Activated naive CD4-positive, alpha-beta T cell treated with anti-CD3 and anti-CD28 coated beads for 36 hours (primary cell): ENCODE data around the gene EPC1. TPM values are rescaled to one million over a fixed set of nuclear protein-coding genes. Genes with fewer than 3 reads are reported as not detected.
"Not testable (repeated sequence)": the region's sequence is repeated elsewhere in the genome, so short reads cannot be mapped to it uniquely, and the experiment has no call there.

ENCODE experiments used
- CTCF ChIA-PET: fragments of 350-600 bp; sonication (Branson Sonifier 250); formaldehyde crosslinking; loops from one replicate; lab custom pipeline; 2021; ENCODE audit warnings: antibody characterized with exemption; lab: Charles Lee
- DNase-seq: peaks from one replicate; pipeline ENCODE4 v3.0.0-alpha.2; 2020
- H3K27ac Mint-ChIP-seq: one replicate; pipeline ENCODE4 v1.8.0; 2021; ENCODE audit warnings: mild to moderate bottlenecking, mixed read lengths
- H3K27me3 Mint-ChIP-seq: one replicate; pipeline ENCODE4 v1.8.0; 2021; ENCODE audit warnings: low read depth, mixed read lengths
- H3K36me3 Mint-ChIP-seq: one replicate; pipeline ENCODE4 v1.8.0; 2021; ENCODE audit warnings: low read depth, mixed read lengths
- H3K4me1 Mint-ChIP-seq: one replicate; pipeline ENCODE4 v1.8.0; 2021; ENCODE audit warnings: low read depth, mixed read lengths
- H3K4me3 Mint-ChIP-seq: one replicate; pipeline ENCODE4 v1.8.0; 2021; ENCODE audit warnings: mild to moderate bottlenecking, moderate library complexity, mixed read lengths
- H3K9me3 Mint-ChIP-seq: one replicate; pipeline ENCODE4 v1.8.0; 2021; ENCODE audit warnings: mixed read lengths
- intact Hi-C: fragments of 100-400 bp; cut with micrococcal nuclease; formaldehyde crosslinking; loops from one replicate; pipeline ENCODE4 v1.15.1; 2023
- total RNA-seq, 2 experiments: library from RNA; stranded (reverse); gene quantifications; one replicate each; pipeline ENCODE4 v1.2.3, GENCODE V29; 2021

Gene EPC1
- total RNA-seq, 2 experiments from 2014 or later = 29.4 to 33.5 TPM

GRCh38 chr10:32266979-32267378 is 80.0 kb downstream of the EPC1 start:
- no peaks in the 10 kb centered on the region for H3K9me3 Mint-ChIP-seq
- intact Hi-C loops = no loop called here
- H3K4me3 Mint-ChIP-seq = no peak overlapping the region
- H3K27me3 Mint-ChIP-seq = no peaks in the 10 kb centered on the region
- no peak for DNase-seq
- no peak overlapping the region for H3K27ac Mint-ChIP-seq
- CTCF ChIA-PET = interaction anchor here (1.5 kb wide), 1 partner anchor 11 kb away, joined by 3 read pairs; no protein-coding TSS in a partner anchor
- peaks cover 24% of the 10 kb centered on the region for H3K36me3 Mint-ChIP-seq
- H3K4me1 Mint-ChIP-seq = peaks cover 7% of the 10 kb centered on the region

- H3K36me3 Mint-ChIP-seq = peaks cover 23% of the 10 kb centered on the region
- H3K9me3 Mint-ChIP-seq = no peaks in the 10 kb centered on the region
- no peak for DNase-seq
- no peaks in the 10 kb centered on the region for H3K27me3 Mint-ChIP-seq
- no peak overlapping the region for H3K4me3 Mint-ChIP-seq
- no peak overlapping the region for H3K27ac Mint-ChIP-seq
- CTCF ChIA-PET = interaction anchor here (1.5 kb wide), 1 partner anchor 10 kb away, joined by 3 read pairs; no protein-coding TSS in a partner anchor
- intact Hi-C loops = no loop called here
- peaks cover 7% of the 10 kb centered on the region for H3K4me1 Mint-ChIP-seq
Observed at GRCh38 chr10:32266566-32266965, 80.4 kb downstream of the EPC1 start.

GRCh38 chr10:32265756-32266155 is 81.2 kb downstream of the EPC1 start:
- Mint-ChIP-seq H3K9me3 (no peaks in the 10 kb centered on the region), H3K4me1 (peaks cover 7% of the 10 kb centered on the region), H3K36me3 (peaks cover 16% of the 10 kb centered on the region), H3K27ac (no peak overlapping the region), H3K4me3 (no peak overlapping the region), H3K27me3 (no peaks in the 10 kb centered on the region)
- CTCF ChIA-PET = no interaction called here
- no peak for DNase-seq
- intact Hi-C loops = no loop called here

DNA sequence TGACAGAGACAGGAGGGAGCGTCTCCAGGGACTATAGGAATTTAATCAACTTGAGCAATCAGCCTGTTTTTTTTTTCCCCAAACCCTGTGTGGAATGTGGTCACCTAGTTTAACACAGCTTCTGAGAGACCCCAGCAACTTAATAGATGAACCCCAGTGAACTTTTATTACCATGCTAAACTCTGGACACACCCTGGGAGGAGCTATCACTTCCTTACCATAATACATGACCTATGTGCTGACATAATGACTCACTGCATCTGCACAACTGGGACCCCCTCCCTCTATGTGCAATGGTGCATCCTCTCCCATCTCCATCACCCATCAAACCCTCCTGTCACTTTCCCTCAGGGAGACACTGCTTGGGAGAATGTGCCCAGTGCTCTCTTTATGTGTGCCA is 83.7 kb downstream of the EPC1 start:
- DNase-seq = no peak
- Mint-ChIP-seq H3K9me3 (no peaks in the 10 kb centered on the region), H3K4me1 (no peaks in the 10 kb centered on the region), H3K36me3 (peaks cover 5% of the 10 kb centered on the region), H3K27ac (no peak overlapping the region), H3K4me3 (no peak overlapping the region), H3K27me3 (no peaks in the 10 kb centered on the region)
- intact Hi-C loops = no loop called here
- CTCF ChIA-PET = interaction anchor here (0.6 kb wide), 1 partner anchor 32 kb away, joined by 3 read pairs; no protein-coding TSS in a partner anchor

DNA sequence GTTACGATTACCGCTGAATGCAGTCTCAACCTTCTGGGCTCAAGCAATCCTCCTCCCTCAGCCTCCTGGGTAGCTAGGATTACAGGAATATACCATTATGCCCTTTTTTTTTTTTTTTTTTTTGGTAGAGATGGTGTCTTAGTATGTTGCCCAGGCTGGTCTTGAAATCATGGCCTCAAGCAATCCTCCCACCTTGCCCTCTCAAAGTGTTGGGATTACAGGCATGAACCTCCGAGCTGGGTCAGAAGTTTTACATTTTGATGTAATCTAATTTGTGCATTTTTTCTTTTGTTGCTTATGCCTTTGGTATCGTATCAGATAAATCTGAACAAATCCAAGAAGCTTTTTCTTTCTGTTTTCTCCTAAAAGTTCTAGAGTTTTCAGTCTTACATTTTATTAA is 87.4 kb downstream of the EPC1 start:
- no peaks in the 10 kb centered on the region for H3K9me3 Mint-ChIP-seq
- CTCF ChIA-PET = interaction anchor here (0.6 to 5.0 kb wide), 6 partner anchors 9 to 346 kb away, joined by 3 to 29 read pairs (median 4); no protein-coding TSS in a partner anchor
- no peak for DNase-seq
- H3K27ac Mint-ChIP-seq = no peak overlapping the region
- intact Hi-C loops = loop anchor here (5.0 kb wide), 1 partner anchor 748 kb away; no protein-coding TSS in a partner anchor
- no peak overlapping the region for H3K4me3 Mint-ChIP-seq
- H3K27me3 Mint-ChIP-seq = no peaks in the 10 kb centered on the region
- peaks cover 6% of the 10 kb centered on the region for H3K4me1 Mint-ChIP-seq
- no peaks in the 10 kb centered on the region for H3K36me3 Mint-ChIP-seq

DNA sequence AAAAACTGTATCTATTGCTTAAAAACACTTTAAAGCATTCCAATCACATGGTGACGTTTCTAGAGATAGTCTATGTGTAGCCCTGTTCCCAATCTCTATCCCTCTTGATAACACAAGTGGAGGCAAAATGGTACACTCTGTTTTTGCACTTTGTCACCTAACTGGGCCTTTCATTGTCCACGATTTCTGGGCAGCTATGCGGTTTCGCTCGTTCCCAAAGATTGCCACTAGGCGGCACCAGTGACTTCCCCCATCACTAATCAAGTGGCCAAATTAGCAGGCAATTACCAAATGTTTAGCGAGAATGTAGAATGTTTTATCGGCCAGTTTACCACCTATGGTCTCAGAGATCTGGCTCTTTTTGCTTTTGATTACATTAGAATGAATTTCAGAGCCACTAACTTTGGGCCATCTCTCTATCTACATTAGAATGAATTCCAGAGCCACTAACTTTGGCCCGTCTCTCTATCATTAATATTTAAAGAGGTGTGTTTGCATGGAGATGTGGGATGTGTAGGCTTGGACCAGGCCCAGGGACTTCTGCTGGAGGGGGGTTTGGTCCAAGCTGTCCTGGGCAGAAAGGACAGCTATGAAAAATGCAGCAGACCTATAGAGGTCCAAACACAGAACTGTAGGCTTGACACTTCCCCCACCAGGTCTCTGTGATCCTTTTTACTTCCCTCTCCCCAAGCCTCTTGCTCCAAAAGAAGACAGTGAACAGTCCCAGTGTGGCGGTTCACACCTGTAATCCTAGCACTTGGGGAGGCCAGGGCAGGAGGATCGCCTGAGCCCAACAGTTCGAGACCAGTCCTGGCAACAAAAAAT is 90.1 kb downstream of the EPC1 start:
- DNase-seq = peak; percentile 81
- H3K4me3 Mint-ChIP-seq = no peak overlapping the region
- H3K27ac Mint-ChIP-seq = no peak overlapping the region
- intact Hi-C loops = loop anchor here (1.0 to 5.0 kb wide), 5 partner anchors 66 to 750 kb away; partner anchors contain the start of gene CCDC7
- H3K27me3 Mint-ChIP-seq = no peaks in the 10 kb centered on the region
- no peaks in the 10 kb centered on the region for H3K9me3 Mint-ChIP-seq
- CTCF ChIA-PET = interaction anchor here (0.6 to 5.0 kb wide), 16 partner anchors 10 to 123 kb away, joined by 3 to 29 read pairs (median 6); no protein-coding TSS in a partner anchor
- H3K4me1 Mint-ChIP-seq = peaks cover 8% of the 10 kb centered on the region
- H3K36me3 Mint-ChIP-seq = no peaks in the 10 kb centered on the region

DNA sequence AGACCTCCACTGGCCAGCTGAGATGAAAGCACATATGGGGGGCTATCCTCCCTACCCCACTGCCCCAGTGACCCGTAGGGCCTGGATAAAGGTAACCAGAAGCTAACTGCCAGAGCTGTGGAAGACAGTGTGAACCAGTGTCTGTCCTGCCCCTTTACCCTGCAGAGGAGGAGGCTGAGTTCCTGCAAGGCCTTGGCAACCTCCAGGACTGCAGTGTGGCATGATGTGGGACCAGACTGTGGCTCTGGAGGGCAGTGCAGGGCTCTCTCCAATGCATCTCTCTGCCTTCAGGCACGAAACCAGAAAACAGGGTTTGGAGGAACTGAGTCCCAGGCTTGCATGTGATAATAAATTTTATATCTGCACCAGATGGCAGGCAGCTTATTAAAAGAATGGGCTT is 93.1 kb downstream of the EPC1 start:
- CTCF ChIA-PET = interaction anchor here (0.6 to 1.2 kb wide), 2 partner anchors 103 to 532 kb away, joined by 3 to 4 read pairs; no protein-coding TSS in a partner anchor
- no peaks in the 10 kb centered on the region for H3K27me3 Mint-ChIP-seq
- peak; percentile 8 for DNase-seq
- H3K27ac Mint-ChIP-seq = no peak overlapping the region
- H3K4me1 Mint-ChIP-seq = peaks cover 20% of the 10 kb centered on the region
- H3K36me3 Mint-ChIP-seq = no peaks in the 10 kb centered on the region
- no peaks in the 10 kb centered on the region for H3K9me3 Mint-ChIP-seq
- intact Hi-C loops = no loop called here
- no peak overlapping the region for H3K4me3 Mint-ChIP-seq

- Mint-ChIP-seq H3K4me1 (peaks cover 20% of the 10 kb centered on the region), H3K27me3 (no peaks in the 10 kb centered on the region), H3K27ac (no peak overlapping the region), H3K9me3 (no peaks in the 10 kb centered on the region), H3K36me3 (no peaks in the 10 kb centered on the region), H3K4me3 (no peak overlapping the region)
- intact Hi-C loops = no loop called here
- DNase-seq = peak; percentile 17
- CTCF ChIA-PET = interaction anchor here (1.0 to 1.2 kb wide), 2 partner anchors 92 to 104 kb away, joined by 4 to 7 read pairs; no protein-coding TSS in a partner anchor
Observed at GRCh38 chr10:32253276-32253675, 93.7 kb downstream of the EPC1 start.

DNA sequence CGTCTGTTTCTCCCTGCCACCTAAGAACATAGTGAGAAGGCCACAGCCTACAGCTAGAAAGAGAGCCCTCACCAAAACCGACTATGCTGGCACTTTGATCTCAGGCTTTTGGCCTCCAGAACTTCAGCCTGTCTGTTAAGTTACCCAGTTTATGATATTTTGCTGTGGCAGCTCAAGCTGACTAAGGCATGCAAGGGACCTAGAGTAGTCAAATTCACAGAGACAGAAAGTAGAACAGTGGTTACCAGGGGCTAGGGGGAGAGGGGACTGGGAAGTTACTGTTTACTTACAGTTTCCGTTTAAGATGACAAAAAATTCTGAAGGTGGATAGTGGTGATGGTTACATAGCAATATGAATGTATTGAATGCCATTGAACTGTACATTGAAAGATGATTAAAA is 96.5 kb downstream of the EPC1 start:
- H3K36me3 Mint-ChIP-seq, intact Hi-C loops, DNase-seq, H3K9me3 Mint-ChIP-seq, H3K27me3 Mint-ChIP-seq, H3K4me3 Mint-ChIP-seq: not testable (repeated sequence)
- CTCF ChIA-PET = interaction anchor here (0.9 to 1.1 kb wide), 2 partner anchors 9 to 95 kb away, joined by 4 to 5 read pairs; no protein-coding TSS in a partner anchor
- H3K27ac Mint-ChIP-seq = peak overlapping the region; percentile 50
- H3K4me1 Mint-ChIP-seq = peaks cover 17% of the 10 kb centered on the region

DNA sequence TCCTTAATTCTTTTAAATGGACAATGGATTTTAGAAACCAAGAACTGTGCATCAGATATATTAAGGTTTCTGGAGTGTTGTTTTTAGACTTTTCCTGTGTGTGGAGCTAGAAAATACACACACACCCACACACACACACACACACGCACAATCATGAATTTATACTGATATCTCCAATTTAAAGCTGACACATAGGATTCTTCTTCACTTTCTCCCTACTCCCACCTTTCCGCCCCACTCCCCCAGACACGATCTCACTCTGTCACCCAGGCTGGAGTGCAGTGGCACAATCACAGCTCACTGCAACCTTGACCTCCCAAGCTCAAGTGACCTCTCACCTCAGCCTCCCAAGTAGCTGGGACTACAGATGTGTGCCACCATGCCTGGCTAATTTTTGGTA is 100.3 kb downstream of the EPC1 start:
- H3K9me3 Mint-ChIP-seq = no peaks in the 10 kb centered on the region
- H3K36me3 Mint-ChIP-seq = no peaks in the 10 kb centered on the region
- H3K4me1 Mint-ChIP-seq = peaks cover 28% of the 10 kb centered on the region
- intact Hi-C loops = loop anchor here (10.0 kb wide), 1 partner anchor 1008 kb away; no protein-coding TSS in a partner anchor
- CTCF ChIA-PET = interaction anchor here (0.7 to 1.2 kb wide), 3 partner anchors 56 to 117 kb away, joined by 3 read pairs; no protein-coding TSS in a partner anchor
- H3K4me3 Mint-ChIP-seq = no peak overlapping the region
- no peaks in the 10 kb centered on the region for H3K27me3 Mint-ChIP-seq
- DNase-seq = no peak
- H3K27ac Mint-ChIP-seq = no peak overlapping the region

- CTCF ChIA-PET = interaction anchor here (0.9 to 1.2 kb wide), 3 partner anchors 10 to 96 kb away, joined by 3 read pairs; no protein-coding TSS in a partner anchor
- H3K4me3 Mint-ChIP-seq = no peak overlapping the region
Observed at GRCh38 chr10:32245760-32246159, 101.2 kb downstream of the EPC1 start.

More at GRCh38 chr10:32245760-32246159, 101.2 kb downstream of the EPC1 start:
- Mint-ChIP-seq H3K27me3 (no peaks in the 10 kb centered on the region), H3K4me1 (peaks cover 28% of the 10 kb centered on the region), H3K9me3 (no peaks in the 10 kb centered on the region), H3K36me3 (no peaks in the 10 kb centered on the region), H3K27ac (no peak overlapping the region)
- intact Hi-C loops = loop anchor here (2.0 to 10.0 kb wide), 3 partner anchors 55 to 1009 kb away; partner anchors contain the start of gene ITGB1
- no peak for DNase-seq
